Thyroid gland (tissue), 4 donors: ENCODE data around the gene CCND2. TPM values are rescaled to one million over a fixed set of nuclear protein-coding genes. Genes with fewer than 3 reads are reported as not detected.

Experiments used
- DNase-seq, 2 donors: peaks; one replicate each; pipeline ENCODE4 v3.0.0-alpha.2; 2019
- H3K27ac ChIP-seq, 3 donors: fragments of 200-600 bp; sonication (generic); 1 replicate in 2 of 3; 2 replicates in 1 of 3; pipeline ENCODE4 v1.5.1; 2016 to 2019; ENCODE audit warnings: mild to moderate bottlenecking in 1 of 3, moderate library complexity in 1 of 3
- H3K27me3 ChIP-seq: fragments of 200-600 bp; sonication (generic); one replicate; pipeline ENCODE4 v1.5.1; 2019
- H3K36me3 ChIP-seq, 2 donors: fragments of 200-600 bp; sonication (generic); one replicate each; pipeline ENCODE4 v1.5.1; 2016 to 2019
- H3K4me1 ChIP-seq, 2 donors: fragments of 200-600 bp; sonication (generic); one replicate each; pipeline ENCODE4 v1.5.1; 2017 to 2019
- H3K4me3 ChIP-seq, 3 donors: fragments of 200-600 bp; sonication (generic); replicated peaks in 1 of 3; 1 replicate in 2 of 3; 2 replicates in 1 of 3; pipeline ENCODE4 v1.5.1; 2016; ENCODE audit warnings: mild to moderate bottlenecking in 1 of 3
- H3K9me3 ChIP-seq: fragments of 200-600 bp; sonication (generic); one replicate; pipeline ENCODE4 v1.5.1; 2017
- POLR2A ChIP-seq, 2 donors: fragments of 450-650 bp; IDR thresholded peaks; one replicate each; pipeline ENCODE4 v1.6.1; 2017; ENCODE audit warnings: antibody characterized with exemption in 2 of 2, mild to moderate bottlenecking in 2 of 2, moderate library complexity in 1 of 2
- WGBS, 2 donors: methylation state at CpG; one replicate each; pipeline ENCODE4 v1.1.5; 2017; 5-methylcytosine and 5-hydroxymethylcytosine counted together
- intact Hi-C: fragments of 100-400 bp; cut with DNase I; formaldehyde crosslinking; loops from one replicate; pipeline ENCODE4 v1.15.1; 2023
- total RNA-seq, 4 donors: library from RNA; depleted of rRNA; stranded (reverse); fragments of >200 nt; gene quantifications; one replicate each; pipeline ENCODE4 v1.2.3, GENCODE V29; 2016
- TF ChIP-seq, protein P1 (sequence below), 6 experiments: fragments of 200-600 bp in 3 of 6; fragments of 450-650 bp in 3 of 6; sonication (generic) in 3 of 6; IDR thresholded peaks; one replicate each; pipeline ENCODE4 v1.5.1; 2016 to 2019; ENCODE audit warnings: antibody characterized with exemption in 6 of 6, mild to moderate bottlenecking in 2 of 6, inconsistent platforms in 1 of 6, moderate library complexity in 1 of 6

Gene CCND2
- total RNA-seq, 4 donors from 2014 or later: 81.4 to 135 (median 122) TPM

DNA sequence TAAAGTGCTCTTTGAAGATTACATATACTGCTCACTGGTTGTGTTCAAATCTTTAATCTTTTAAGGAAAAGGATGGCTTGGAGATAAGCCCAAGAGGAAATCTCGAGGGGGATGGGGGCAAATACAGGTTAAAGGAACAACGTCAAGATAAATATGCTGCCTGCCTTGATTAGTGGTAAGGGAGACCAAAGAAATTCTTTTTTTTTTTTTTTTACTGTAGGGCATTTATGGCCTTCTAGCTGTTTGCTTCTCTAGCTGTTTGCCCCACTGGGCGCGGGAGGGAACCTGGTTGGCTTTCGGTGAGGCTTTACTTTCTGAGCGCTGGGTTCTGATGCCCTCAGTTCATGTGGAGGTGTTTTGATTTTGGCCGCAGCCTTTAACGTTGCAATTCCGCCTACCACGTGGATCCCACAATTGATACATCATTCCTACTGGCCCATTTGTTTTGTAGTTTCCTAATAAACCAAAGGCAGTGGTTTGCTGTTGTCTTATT is 5.7 kb downstream of the CCND2 start:
- H3K36me3 ChIP-seq: peaks cover 23 to 38% of the 10 kb centered on the region in 2 donors
- DNase-seq: no peak
- WGBS, 2 donors: 86 to 87% methylated on average over 10 of the region's 10 CpGs

DNA sequence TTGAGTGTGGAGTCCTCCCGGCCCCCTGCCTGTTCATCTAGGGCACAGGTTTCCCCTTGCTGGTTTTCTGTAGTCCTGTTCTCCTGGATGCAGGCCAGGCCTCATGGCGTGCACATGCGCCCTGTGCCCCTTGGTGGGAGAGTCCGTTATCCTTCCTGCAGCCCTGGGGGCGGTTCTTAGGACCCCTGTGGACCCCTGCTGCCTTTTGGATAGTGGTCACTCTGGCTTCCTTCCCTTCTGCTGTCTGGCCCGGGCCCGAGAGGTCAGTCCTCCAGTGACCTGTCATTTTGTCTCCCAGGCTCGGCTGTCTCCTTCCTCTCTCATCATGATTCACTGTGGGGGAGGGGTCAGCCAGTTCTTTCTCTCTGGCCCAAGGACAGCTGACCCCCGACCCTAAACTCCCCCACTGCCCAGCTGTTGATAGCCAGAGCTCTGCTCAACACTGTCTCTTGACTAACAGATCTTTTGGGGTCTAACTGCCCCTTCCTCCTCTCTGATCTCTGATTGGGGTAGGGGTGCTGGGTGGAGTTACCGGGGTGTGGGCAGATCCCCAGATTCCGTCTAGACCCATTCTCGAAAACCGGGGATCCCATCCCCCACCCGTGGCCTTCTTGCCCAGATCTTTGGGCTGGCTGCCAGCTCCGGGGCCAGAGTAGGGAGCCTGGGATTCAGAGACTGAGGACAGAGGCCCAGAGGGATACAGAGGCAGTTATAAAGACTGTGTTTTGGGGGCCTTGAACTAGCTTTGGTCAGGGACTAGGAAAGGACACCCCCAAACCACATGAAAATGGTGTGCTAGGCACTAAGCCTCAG is 7.0 kb downstream of the CCND2 start:
- peak; percentile 51 to 56 for DNase-seq
- Histone ChIP-seq H3K9me3 (no peaks in the 10 kb centered on the region), H3K27ac (peak overlapping the region in 1 of 3 donors; percentile 36), H3K4me1 (peaks cover 33 to 45% of the 10 kb centered on the region in 2 donors), H3K4me3 (no peak overlapping the region), H3K36me3 (peaks cover 32 to 49% of the 10 kb centered on the region in 2 donors), H3K27me3 (no peaks in the 10 kb centered on the region)
- intact Hi-C loops: no loop called here
- WGBS, 2 donors: 53 to 59% methylated on average over 15 of the region's 15 CpGs
- TF ChIP-seq POLR2A (IDR thresholded peaks at IDR 0.05): no peak
- TF ChIP-seq, protein P1, sequence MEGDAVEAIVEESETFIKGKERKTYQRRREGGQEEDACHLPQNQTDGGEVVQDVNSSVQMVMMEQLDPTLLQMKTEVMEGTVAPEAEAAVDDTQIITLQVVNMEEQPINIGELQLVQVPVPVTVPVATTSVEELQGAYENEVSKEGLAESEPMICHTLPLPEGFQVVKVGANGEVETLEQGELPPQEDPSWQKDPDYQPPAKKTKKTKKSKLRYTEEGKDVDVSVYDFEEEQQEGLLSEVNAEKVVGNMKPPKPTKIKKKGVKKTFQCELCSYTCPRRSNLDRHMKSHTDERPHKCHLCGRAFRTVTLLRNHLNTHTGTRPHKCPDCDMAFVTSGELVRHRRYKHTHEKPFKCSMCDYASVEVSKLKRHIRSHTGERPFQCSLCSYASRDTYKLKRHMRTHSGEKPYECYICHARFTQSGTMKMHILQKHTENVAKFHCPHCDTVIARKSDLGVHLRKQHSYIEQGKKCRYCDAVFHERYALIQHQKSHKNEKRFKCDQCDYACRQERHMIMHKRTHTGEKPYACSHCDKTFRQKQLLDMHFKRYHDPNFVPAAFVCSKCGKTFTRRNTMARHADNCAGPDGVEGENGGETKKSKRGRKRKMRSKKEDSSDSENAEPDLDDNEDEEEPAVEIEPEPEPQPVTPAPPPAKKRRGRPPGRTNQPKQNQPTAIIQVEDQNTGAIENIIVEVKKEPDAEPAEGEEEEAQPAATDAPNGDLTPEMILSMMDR (IDR thresholded peaks at IDR 0.05): no peak

More for the DNA sequence above, 5.7 kb downstream of the CCND2 start:
- H3K4me3 ChIP-seq: no peak overlapping the region
- intact Hi-C loops: loop anchor here (5.0 kb wide), 4 partner anchors 172 to 407 kb away; partner anchors contain the start of gene PARP11
- peaks cover 33 to 45% of the 10 kb centered on the region in 2 donors for H3K4me1 ChIP-seq
- H3K9me3 ChIP-seq: no peaks in the 10 kb centered on the region
- H3K27me3 ChIP-seq: no peaks in the 10 kb centered on the region
- peak overlapping the region; percentile 4 to 65 (median 34) for H3K27ac ChIP-seq
- TF ChIP-seq POLR2A (IDR thresholded peaks at IDR 0.05): no peak
- TF ChIP-seq, protein P1 (IDR thresholded peaks at IDR 0.05): no peak

DNA sequence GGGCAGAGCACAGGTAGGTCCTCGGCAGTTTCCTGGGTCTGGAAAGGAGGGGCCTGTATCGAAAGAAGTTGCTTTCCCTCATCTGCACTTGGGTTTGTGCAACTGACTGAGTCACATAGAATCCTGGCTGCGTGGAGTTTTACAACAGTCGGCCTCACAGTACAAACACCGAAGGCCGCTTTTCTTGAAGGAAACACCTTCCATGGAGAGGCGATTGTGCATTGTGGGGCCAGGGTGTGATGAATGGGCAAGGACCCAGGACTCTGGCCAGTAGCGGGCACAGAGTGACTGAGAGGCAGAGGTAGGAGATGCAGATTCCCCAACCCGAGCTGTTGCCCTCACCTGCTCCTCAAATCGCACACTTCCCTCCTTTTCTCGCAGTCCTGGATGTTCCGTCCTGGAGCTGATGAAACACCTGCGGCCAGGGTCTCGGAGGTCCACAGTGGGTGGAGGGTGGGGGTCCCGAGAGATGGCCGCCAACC is 7.7 kb downstream of the CCND2 start:
- WGBS, 2 donors: 90 to 91% methylated on average over 16 of the region's 16 CpGs
- DNase-seq: no peak
- Histone ChIP-seq H3K4me1 (peaks cover 29 to 41% of the 10 kb centered on the region in 2 donors), H3K27ac (peak overlapping the region in 1 of 3 donors; percentile 36), H3K27me3 (no peaks in the 10 kb centered on the region), H3K9me3 (no peaks in the 10 kb centered on the region), H3K36me3 (peaks cover 35 to 53% of the 10 kb centered on the region in 2 donors), H3K4me3 (no peak overlapping the region)
- intact Hi-C loops: no loop called here
- no peak for TF ChIP-seq POLR2A (IDR thresholded peaks at IDR 0.05)
- TF ChIP-seq, protein P1 (IDR thresholded peaks at IDR 0.05): no peak

DNA sequence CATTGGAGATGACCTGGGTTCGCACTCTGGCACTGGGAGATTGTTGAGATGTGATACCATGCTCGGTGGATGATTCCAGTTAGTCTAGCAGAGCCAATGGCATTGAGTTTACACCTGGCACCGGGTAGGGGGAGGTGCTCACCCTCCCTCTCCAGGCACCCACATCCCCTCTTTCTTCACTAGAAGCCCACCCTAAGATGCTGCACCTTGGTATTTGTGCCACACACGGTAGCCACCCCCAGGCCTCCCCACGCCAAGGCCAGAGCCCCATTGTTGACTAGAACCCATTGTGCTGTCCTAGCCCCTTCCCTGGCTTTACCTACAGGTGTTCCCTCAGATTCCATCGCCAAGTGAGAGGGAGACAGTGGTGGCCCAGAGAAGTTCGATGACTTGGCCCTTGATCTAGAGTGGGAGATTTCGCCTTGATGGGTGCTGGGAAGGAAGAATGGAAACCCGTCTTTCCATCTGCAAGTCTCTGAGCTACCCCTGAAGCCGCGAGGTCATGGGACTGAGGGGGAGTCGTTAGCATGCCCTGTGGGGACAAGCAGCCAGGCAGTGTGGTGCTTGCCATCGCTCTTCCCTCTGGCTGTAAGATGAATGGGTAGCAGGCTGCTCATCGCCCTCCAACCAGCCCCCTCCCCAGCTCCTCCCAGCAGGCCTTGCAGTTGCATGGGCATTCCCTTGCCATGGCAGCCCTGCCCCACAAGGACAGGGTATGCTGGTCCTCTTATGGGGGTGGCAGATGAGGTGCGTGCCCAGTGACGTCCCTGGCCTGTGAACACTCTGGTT is 8.7 kb downstream of the CCND2 start:
- WGBS, 2 donors: 95 to 97% methylated on average over 14 to 16 of the region's 16 CpGs
- Histone ChIP-seq H3K36me3 (peaks cover 35 to 61% of the 10 kb centered on the region in 2 donors), H3K27ac (no peak overlapping the region), H3K4me1 (peaks cover 24 to 31% of the 10 kb centered on the region in 2 donors), H3K9me3 (no peaks in the 10 kb centered on the region), H3K27me3 (no peaks in the 10 kb centered on the region), H3K4me3 (no peak overlapping the region)
- DNase-seq: no peak
- TF ChIP-seq POLR2A (IDR thresholded peaks at IDR 0.05): no peak
- TF ChIP-seq, protein P1 (IDR thresholded peaks at IDR 0.05): no peak
- intact Hi-C loops: no loop called here
